GM12891 (cell line): ENCODE data around the gene ADGRB2.

ENCODE experiments used
- PAX5 ChIP-seq: IDR thresholded peaks from 2 replicates; pipeline ENCODE4 v1.6.1; 2011; ENCODE audit warnings: low read length, moderate library complexity, mild to moderate bottlenecking; ENCODE audit not compliant: insufficient read depth, severe bottlenecking
- POLR2A ChIP-seq: IDR thresholded peaks from 2 replicates; pipeline ENCODE4 v1.6.1; 2011; ENCODE audit warnings: low read depth, low read length, control low read depth
- POLR2AphosphoS5 ChIP-seq: IDR thresholded peaks from 2 replicates; pipeline ENCODE4 v1.6.1; 2011; ENCODE audit warnings: low read depth, low read length, control low read depth
- SPI1 ChIP-seq: IDR thresholded peaks from 2 replicates; pipeline ENCODE4 v1.6.1; 2011; ENCODE audit warnings: low read depth, low read length, control low read depth

GRCh38 chr1:31702836-31703404 lies 61.2 kb downstream of the ADGRB2 start:
- TF ChIP-seq SPI1 (no peak), POLR2A (no peak), POLR2AphosphoS5 (no peak), PAX5 (no peak)
